GM19395 (cell line): Measurements from ENCODE around the gene KPNB1.

Experiments
- ATAC-seq: cut with Tn5 transposase; IDR thresholded peaks from one replicate; pipeline ENCODE4 v1.9.1; 2021; ENCODE audit warnings: mild to moderate bottlenecking, moderate library complexity; ENCODE audit not compliant: unreplicated experiment

KPNB1 gene

DNA sequence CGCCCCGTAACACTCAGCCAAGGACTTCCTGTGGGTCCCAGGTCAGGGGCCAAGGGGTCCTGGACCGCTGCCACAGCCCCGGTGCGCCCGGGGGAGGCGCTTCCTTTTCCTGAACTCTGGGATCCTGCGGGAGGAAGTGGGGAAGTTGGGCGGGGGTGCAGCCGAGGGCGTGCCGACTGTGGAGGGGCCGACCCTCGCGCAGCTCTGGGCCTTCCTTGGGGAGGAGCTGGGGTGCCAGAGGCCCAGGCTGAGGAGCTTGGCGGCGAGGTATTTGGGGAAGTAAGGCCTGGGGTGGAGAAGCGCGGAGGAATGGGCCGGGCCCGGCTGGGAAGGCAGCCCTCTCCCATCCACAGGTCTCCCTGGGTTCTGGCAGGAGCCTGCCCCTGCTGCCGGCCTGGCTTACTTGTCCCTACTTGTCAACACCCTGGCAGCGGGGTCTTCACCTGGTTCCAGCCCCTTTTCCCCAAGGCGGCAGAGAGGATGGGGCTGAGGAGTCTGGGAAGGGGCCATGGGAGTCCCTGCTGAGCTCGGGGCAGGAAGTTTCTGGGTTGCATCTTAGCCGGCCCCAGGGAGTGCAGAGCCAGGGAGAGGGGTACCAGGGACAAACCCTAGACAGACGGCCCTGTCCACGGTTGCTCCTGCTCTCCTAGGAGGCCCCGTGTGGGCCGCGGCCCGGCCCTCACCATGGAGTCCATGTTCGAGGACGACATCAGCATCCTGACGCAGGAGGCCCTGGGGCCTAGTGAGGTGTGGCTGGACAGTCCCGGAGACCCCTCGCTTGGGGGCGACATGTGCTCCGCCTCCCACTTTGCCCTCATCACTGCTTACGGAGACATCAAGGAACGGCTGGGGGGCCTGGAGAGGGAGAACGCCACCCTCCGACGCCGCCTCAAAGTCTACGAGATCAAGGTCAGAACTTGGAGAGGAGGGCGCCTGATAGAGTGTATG is 46.0 kb downstream of the KPNB1 start:
- ATAC-seq: no peak

DNA sequence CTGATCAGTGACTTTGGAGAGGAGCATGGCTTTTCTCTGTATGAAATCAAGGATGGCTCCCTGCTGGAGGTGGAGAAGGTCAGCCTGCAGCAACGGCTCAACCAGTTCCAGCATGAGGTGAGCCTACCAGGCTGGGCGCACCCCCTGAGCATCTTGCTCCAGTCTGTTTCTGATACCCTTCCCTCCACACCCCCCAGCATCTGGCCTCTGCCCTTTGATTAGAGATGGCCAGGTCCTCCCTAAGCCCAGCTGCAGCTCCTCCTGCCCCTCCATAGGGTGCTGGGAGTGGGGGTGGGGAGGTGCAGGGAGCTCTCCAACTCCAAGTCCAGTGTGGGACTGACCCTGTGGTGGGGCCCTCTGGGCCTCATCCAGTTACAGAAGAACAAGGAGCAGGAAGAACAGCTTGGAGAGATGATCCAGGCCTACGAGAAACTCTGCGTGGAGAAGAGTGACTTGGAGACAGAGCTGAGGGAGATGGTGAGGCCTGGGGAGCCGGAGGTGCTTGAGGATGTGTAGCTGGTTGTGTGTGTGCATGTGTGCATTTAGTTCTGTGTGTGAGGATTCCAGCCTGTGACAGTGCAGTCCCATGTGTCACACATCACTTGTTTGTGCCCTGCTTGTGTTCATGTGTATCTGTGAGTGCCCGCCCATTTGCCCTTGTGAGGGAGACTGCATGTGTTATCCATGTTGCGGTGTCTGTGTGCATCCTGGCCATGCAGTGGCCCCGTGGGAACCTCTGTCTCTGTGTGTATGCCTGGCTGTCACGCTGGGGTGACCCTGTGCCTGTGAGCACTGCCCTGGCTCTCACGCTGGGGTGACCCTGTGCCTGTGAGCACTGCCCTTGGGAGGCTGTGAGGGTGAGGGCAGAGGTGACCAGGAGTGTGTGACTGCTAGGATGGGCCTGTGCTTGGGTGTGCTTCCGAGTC is 47.3 kb downstream of the KPNB1 start:
- ATAC-seq: no peak

DNA sequence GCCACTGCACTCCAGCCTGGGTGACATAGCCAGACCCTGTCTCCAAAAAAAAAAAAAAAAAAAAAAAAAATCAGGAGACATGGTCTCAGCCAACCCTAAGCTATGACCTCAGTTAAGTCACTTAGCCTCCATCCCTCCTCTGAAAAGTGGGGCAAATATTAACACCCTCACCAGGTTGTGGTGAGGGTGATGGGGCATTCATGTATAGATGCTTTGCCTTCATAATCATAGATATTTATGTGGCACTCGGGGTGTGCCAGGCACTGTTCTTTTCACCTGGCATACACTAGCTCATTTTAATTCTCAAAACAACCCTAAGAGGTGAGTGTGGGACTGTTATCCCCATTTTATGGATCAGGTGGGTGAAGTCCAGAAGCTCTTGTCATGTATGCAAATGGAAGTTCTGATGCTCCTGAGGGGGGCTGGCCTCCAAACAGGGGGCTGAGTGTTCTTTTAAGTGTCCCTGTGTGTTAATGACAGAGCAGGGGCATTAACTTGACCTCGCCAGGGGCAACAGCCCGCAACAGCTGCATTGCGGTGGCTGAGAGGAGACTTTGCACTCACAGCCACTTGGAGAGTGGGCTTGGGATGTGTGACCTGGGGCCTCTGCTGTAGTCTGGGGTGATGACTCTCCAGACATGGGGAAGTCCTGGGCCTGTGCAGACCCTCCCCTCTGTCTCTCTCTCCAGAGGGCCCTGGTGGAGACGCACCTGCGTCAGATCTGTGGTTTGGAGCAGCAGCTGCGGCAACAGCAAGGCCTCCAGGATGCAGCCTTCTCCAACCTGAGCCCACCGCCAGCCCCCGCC is 48.4 kb downstream of the KPNB1 start:
- no peak for ATAC-seq

DNA sequence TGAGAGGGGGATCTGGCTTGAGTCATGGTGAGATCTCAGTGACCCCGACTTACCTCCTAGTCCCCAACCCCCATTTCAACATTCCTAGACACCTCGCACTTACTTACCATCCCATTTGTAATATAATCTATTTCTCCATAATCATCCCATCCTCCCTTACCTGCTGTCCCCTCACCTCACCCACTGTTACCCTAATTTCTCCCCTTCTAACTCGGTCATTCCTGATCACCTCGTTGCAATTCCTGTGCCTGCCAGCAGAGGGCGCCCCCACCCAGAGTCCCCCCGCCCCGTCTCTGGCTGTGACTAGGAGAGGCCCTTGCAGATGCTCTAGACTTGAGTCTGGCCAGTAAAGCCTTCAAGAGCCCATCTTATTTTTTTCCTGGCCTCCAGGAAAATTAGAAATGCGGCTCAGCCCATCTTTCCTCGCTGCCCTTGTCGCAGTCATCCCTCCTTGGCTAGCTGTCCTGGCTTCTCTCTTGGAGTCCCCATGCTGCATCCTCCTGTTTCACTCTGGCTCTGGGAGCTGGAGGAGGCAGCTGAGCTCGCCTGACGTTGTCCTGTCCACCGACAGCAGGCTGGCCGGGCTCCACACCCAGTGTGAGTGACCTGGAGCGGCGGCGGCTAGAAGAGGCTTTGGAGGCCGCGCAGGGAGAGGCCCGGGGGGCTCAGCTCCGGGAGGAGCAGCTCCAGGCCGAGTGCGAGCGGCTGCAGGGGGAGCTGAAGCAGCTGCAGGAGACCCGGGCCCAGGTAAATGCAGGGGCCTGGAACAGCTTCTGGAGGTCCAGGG is 49.2 kb downstream of the KPNB1 start:
- no peak for ATAC-seq

DNA sequence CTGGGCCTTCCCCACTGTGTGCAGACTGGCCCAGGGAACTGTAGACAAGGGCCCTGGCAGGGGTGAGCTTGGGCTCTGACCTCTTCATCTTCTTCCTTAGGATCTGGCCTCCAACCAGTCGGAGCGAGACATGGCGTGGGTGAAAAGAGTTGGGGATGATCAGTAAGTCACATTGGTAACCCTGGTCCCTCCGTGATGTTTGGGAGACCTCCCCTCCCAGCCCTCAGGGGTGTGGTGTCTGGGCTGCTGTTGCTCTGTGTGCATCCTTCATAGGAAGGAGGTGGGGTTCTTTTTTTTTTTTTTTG is 49.8 kb downstream of the KPNB1 start:
- ATAC-seq: no peak

DNA sequence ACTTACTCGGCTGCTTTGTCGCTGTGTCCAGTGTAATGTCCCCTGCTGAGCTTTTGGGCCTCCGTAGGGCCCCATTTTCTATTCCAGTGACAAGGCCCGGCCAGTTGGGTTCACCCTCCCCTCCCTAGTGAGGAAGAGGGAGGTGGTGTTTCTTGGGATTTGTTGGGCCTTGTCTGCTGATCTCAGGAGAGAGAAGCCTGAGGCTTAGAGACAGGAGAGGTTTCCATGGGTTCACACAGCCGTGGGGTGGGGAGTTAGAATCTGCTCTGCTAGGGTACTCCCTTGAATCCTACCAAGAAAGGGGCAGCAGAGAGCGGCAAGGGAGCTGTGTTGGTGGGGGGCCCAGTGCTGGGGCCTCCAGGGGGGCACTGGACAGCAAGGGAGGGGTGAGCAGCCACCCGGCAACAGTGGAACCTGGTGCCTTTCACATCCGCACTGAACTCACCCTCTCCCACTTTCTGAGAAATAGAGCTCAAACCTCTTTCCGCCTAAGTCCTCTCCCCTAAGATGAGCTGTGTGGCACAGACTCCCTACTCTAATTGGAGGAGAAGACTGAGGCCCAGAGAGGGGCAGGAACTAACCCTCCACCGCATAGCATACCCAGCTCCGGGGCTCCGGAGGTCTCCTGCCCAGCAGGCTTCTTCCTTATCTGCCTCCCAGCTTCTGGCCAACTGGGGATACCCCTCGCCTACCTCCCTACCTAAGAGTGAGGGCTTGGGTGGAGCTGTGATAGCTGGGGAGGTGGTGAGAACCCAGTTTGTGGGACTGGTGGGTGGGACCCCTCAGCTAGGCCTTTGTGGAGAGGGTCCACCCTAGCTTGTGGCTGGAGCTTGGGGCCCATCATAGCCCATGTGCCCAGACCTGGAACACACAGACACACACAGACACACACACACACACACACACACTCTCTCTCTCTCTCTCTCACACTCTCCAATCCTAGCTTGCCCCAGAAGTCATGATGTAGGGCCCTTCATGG is 51.0 kb downstream of the KPNB1 start:
- no peak for ATAC-seq

DNA sequence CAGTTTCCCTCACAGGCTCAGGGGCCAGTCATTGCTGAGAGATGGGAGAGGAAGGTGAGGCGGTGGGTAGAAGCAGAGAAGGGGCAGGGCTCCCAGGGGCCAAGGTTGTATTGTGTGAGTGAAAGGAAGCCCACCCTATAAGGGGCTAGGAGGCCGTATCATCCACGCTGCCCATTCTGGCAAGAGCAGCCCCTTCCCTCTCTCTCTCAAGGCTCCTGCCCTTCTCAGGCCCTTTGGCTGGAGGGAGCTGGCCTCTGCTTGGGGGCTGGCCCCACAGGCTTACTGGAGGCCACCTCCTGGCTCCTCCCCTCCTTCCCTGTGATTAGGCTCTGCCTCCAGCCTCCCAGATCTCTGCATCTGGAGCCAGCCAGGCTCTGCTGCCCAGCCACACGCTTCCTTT is 51.9 kb downstream of the KPNB1 start:
- no peak for ATAC-seq

DNA sequence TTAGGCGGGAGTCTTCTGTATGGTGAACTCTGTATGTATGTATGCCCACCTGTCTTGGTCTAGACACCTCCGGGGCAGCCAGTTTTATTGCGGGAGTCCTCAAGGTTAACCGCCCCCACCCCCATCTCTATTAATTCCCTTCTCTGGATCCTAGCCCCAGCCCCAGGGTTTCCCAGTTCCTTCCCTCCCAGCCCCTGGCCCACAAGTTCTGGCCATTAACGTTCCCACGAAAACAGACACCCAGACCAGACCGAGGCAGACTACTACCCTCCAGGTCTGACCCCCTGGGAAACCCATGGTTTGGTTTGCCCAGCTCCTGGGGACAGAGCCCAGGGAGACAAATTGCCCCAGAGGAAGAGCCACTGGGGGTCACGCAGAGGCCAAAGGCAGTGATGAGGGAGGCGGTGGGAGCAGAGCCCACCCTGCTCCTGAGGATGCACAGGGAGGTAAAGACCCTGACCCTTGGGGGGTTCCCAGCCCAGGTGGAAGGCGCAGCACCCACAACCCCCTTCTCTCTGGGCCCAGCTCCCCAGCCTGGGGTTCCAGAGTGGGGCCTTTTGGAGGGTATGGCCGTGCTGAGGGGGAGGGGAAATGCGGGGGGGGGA is 52.8 kb downstream of the KPNB1 start:
- no peak for ATAC-seq

DNA sequence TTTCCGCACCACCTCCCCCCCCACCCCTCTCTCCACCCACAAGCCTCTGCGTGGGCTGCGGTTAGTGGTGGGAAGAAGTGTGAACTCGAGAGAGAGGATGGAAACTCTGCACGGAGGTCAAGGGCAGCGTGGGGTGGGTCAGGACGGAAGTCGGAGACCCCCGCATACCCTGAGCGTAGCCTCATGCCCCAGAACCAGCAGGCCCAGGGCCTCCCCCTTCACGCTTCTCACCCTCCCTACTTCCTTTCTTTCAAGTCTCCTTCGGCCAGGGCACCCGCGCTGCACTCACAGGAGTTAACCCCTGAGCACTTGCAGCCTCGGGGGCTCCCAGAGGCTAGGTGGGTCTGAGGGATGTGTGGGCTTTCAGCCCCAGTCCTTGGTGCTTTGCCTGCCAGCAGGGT is 53.5 kb downstream of the KPNB1 start:
- ATAC-seq: no peak

DNA sequence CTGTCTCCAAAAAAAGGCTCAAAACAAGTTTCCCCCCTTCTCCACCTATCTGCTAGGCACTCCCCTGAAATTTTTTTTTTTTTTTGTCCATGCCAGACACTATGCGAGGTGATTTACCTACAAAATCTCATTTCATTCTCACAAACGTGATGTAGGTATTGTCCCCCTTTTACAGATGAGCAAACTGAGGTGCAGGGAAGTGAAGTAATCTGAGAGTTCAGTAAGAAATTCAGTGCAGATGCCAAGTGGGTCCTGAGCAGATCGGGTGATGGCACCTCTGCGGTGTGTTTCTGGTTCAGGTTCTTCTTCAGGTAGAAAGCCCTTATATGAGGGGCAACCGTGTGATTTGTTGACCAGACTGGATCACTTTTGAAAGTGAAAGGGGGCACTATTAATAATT is 54.0 kb downstream of the KPNB1 start:
- ATAC-seq: no peak

DNA sequence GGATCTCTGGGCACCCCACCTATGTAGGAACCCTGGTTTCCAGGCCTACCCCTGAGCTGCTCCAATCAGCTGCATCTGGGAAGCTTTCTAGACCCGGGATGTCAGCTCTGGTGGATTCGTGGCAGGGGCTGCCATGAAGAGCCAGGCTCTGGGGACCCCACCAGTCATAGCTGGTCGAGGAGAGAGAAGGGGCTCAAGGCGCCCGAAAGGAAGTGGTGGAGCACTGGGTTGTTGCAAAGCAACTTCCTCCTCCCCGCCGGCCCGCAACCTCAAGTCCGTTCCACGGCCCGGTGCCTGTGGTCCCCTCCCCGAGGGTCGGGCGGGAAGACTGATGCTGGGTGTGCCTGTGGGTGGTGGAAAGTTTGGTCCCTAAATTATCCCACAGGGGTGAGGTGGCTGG is 54.4 kb downstream of the KPNB1 start:
- ATAC-seq: no peak

DNA sequence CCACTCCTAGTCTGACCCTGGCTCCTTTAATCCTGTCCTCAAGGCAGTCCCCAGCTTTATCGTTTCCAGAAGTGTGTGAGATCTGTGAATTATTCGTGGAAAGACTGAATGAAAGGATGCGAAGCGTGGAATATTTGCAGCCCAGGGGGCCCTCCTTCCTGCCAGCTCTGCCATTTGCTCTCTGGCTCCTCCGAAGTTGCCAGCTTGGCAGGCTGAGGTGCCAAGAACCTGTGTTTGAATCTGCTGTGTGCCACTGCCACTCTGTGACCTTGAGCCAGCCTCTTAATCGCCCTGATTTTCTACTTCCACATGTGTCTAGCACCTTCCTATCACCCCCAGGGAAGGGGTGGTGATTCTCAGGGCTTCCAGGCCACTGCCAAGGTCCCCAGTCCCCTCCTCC is 55.0 kb downstream of the KPNB1 start:
- no peak for ATAC-seq

DNA sequence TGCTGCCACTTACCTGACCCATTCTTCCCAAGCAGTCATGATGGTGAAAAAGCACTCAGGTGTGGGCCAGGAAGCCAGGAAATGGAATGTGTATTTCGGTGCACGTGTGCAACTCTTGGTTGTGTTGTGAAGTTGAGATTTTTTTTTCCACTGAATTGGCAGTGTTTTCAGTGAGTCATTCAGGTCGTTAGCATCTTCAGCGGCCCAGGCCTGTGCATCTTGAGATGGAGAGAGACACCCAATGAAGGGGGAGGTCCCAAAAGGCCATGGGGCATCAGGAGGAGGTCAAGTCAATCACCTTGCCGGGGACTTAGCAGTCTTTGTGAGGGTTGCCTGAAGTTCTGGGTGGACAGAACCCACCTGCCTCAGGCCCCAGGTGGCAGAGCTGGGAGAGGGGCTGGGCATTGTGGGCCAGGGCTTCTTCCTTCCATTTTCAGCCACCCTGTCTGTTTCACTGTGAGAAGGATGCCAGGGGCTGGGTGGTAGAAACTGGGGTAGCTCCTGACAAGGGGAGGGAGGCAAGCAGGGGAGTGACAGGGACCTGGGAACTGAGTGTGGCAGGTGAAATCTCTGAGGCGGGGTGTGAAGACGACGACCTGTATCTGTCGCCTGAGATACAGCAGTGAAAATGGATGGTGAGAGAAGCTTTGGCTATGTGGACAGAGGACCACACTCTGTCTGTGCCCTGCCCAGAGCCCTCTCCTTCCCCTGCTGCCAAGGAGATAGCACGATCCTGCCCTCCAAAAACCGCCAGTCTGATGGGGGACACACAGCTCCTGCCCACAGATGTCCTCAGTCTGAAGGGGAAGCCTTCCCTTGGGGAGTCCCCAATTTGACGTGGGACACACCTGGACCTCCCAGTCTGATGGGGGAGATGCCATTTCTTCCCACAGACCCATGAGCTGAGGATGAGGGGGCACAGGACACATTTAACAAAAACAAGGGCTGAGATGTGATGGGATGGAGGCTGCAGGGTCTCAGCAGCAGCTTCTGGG is 56.1 kb downstream of the KPNB1 start:
- ATAC-seq: no peak

DNA sequence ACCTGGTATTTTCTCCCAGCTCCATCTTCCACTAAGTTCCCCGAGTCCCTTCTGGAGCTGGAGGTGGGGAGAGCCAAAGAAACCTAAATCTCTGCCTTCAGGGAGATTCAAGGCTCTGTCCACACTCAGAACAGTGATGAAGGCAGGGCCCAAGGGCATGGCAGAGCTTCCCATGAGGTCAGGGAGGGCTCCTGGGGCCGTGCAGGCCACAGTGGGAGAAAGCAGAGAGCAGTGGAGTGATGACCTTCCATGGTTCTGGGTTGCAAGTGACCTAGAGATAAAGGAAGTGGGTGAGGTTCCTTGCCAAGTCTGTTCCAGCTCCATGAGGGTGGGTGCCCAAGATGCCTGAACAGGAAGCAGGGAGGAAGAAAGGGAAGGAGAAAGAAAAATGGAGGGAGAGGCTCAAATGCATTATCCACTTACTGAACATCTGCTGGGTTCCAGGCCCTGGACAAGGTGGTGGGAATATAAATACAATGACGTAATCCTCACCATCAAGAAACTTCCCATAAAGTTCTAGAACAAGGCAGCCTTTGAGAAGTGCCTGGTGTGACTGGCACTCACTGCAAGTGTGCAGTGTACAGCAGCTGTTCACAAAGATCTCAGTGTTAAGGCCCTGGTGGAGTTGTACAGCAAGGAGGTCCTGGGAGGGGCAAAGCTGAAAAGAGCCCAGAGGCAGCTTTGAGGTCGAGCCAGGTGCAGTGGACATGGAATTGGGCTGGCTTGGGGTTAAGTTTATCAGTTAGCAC is 57.5 kb downstream of the KPNB1 start:
- no peak for ATAC-seq

DNA sequence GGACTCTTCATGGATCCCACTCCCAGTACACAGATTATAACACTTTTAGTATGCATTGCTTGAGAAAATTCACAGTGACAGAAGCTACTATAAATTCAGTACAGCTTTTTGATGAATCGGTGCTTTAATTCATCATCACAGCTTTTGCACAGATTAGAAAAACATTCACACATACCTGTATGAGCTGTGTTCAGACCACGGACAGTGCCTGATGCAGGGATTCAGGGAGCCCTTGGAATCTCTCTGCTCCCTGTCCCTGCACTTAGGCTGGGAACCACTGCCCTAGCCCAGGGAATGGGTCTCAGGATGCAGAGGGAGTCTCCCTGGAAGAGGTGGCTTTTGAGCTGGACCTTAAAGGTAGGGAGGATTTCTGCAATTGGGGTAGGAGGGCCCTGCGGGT is 58.2 kb downstream of the KPNB1 start:
- no peak for ATAC-seq

DNA sequence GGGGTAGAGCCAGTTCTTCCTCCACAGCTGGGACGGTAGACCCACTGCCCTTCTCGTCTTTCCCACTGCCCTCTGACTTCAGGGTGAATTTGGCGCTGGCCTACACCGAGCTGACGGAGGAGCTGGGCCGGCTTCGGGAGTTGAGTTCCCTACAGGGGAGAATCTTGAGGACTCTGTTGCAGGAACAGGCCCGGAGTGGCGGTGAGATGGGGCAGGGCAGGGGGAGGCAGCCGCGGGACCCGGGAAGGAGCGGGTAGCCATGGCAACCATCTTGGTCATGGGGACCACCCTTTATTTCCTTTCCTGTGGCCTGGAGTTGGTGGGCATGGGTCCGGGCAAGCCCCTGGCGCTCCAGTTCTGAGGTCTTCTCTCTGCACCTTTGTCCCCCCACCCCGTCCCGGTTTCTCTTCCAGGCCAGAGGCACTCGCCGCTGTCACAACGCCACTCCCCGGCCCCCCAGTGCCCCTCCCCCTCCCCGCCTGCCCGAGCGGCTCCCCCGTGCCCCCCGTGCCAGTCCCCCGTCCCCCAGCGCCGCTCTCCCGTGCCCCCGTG is 58.7 kb downstream of the KPNB1 start:
- ATAC-seq: no peak
